ENCODE measurements around the gene EFTUD2. TPM values are rescaled to one million over a fixed set of nuclear protein-coding genes. Genes with fewer than 3 reads are reported as not detected.

EFTUD2 gene
- total and polyA plus RNA-seq, 2 of the 4 experiments (the other 2 are of a cell fraction): 72.5 to 126 TPM

DNA sequence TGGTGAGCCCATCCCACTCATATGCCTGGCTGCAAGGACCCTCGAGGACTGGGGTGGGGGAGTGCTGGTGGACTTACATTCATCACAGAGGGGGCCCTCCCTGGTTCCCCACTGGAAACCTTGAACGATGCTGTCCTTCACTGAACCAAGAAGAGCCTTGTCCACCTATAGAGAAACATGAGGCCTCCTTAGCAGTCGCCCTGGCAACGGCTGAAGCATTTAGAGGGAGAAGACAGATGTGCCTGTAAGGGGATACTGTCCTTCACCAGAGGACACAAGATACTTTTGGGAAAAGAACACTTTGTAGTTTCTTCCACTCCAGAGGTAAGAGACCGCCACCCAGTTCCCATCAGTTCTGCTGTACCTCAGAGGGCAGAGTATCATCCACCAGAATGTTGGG, 45.1 kb downstream of the EFTUD2 start:
- no peak overlapping the region for H3K4ac ChIP-seq (ENCODE audit: low read depth, low read length)
- no peak overlapping the region for H2BK20ac ChIP-seq (ENCODE audit: low read depth, low read length)
- in situ Hi-C loops (cut with MboI; ENCODE audit: low sequenced_read_pairs) (no loop called here), dilution Hi-C loops (cut with HindIII; ENCODE audit: low sequenced_read_pairs, unreplicated experiment) (no loop called here), intact Hi-C loops (cut with micrococcal nuclease) (no loop called here)
- H3K23ac ChIP-seq (ENCODE audit: low read depth, low read length): no peak overlapping the region
- H3K27me3 ChIP-seq (ENCODE audit: control insufficient read depth, insufficient read depth, low read length): no peaks in the 10 kb centered on the region
- no peak overlapping the region for H3K27ac ChIP-seq (ENCODE audit: insufficient read depth, low read length)
- no peak overlapping the region for H3K18ac ChIP-seq (ENCODE audit: low read depth, low read length)
- H3K79me1 ChIP-seq (ENCODE audit: low read depth in 1 of 2, low read length in 2 of 2): peaks cover 0 to 5% of the 10 kb centered on the region in 2 experiments; a peak in 2 of 4 replicates
- H3K4me3 ChIP-seq (ENCODE audit: insufficient read depth, low read depth, low read length): no peak overlapping the region
- H4K91ac ChIP-seq (ENCODE audit: insufficient read depth, low read depth, low read length): no peak overlapping the region
- no peak for ATAC-seq (ENCODE audit: low read depth)
- no peak for TF ChIP-seq CEBPB (IDR thresholded peaks at IDR 0.05; ENCODE audit: low read depth, low read length)
- no peak for TF ChIP-seq NFE2L2 (IDR thresholded peaks at IDR 0.05; ENCODE audit: low read depth, low read length)
- TF ChIP-seq FOS (IDR thresholded peaks at IDR 0.05; ENCODE audit: low read depth, low read length): no peak
- TF ChIP-seq, protein P1, sequence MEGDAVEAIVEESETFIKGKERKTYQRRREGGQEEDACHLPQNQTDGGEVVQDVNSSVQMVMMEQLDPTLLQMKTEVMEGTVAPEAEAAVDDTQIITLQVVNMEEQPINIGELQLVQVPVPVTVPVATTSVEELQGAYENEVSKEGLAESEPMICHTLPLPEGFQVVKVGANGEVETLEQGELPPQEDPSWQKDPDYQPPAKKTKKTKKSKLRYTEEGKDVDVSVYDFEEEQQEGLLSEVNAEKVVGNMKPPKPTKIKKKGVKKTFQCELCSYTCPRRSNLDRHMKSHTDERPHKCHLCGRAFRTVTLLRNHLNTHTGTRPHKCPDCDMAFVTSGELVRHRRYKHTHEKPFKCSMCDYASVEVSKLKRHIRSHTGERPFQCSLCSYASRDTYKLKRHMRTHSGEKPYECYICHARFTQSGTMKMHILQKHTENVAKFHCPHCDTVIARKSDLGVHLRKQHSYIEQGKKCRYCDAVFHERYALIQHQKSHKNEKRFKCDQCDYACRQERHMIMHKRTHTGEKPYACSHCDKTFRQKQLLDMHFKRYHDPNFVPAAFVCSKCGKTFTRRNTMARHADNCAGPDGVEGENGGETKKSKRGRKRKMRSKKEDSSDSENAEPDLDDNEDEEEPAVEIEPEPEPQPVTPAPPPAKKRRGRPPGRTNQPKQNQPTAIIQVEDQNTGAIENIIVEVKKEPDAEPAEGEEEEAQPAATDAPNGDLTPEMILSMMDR (conservative IDR thresholded peaks at IDR 0.05; ENCODE audit: low read depth, low read length): no peak
- no peak for TF ChIP-seq SMC3 (IDR thresholded peaks at IDR 0.05; ENCODE audit: low read depth, low read length)
- no peak for TF ChIP-seq RAD21 (IDR thresholded peaks at IDR 0.05; ENCODE audit: low read length)
- TF ChIP-seq MAFK (IDR thresholded peaks at IDR 0.05; ENCODE audit: low read depth, low read length): no peak
- TF ChIP-seq CHD1 (IDR thresholded peaks at IDR 0.05; ENCODE audit: low read depth, low read length): no peak
- TF ChIP-seq, protein P2, sequence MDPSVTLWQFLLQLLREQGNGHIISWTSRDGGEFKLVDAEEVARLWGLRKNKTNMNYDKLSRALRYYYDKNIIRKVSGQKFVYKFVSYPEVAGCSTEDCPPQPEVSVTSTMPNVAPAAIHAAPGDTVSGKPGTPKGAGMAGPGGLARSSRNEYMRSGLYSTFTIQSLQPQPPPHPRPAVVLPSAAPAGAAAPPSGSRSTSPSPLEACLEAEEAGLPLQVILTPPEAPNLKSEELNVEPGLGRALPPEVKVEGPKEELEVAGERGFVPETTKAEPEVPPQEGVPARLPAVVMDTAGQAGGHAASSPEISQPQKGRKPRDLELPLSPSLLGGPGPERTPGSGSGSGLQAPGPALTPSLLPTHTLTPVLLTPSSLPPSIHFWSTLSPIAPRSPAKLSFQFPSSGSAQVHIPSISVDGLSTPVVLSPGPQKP (IDR thresholded peaks at IDR 0.05; ENCODE audit: borderline replicate concordance, low read depth, low read length): no peak
- TF ChIP-seq, protein P3, sequence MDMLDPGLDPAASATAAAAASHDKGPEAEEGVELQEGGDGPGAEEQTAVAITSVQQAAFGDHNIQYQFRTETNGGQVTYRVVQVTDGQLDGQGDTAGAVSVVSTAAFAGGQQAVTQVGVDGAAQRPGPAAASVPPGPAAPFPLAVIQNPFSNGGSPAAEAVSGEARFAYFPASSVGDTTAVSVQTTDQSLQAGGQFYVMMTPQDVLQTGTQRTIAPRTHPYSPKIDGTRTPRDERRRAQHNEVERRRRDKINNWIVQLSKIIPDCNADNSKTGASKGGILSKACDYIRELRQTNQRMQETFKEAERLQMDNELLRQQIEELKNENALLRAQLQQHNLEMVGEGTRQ (IDR thresholded peaks at IDR 0.05; ENCODE audit: low read depth, low read length): no peak
- no peak for TF ChIP-seq MAZ (IDR thresholded peaks at IDR 0.05; ENCODE audit: borderline replicate concordance, low read depth, low read length)
- no peak for TF ChIP-seq POLR2A (IDR thresholded peaks at IDR 0.05; ENCODE audit: low read depth, low read length)
- no peak for TF ChIP-seq RFX5 (IDR thresholded peaks at IDR 0.05; ENCODE audit: low read depth, low read length)
- no peak for TF ChIP-seq RCOR1 (IDR thresholded peaks at IDR 0.05; ENCODE audit: insufficient replicate concordance, low read length)
- TF ChIP-seq BHLHE40 (IDR thresholded peaks at IDR 0.05; ENCODE audit: low read depth, low read length): no peak
- no peak for TF ChIP-seq MXI1 (IDR thresholded peaks at IDR 0.05; ENCODE audit: borderline replicate concordance, low read depth, low read length)
- H2BK120ac ChIP-seq (ENCODE audit: low read depth, low read length): no peak overlapping the region
- no peak overlapping the region for H3K56ac ChIP-seq (ENCODE audit: extremely low read depth, insufficient read depth, low read length)
- H2AK9ac ChIP-seq (replicated peaks; ENCODE audit: low read depth, low read length, poor library complexity): no peak overlapping the region
- BruUV-seq (replicated peaks): no TSS peak
- H3K4me2 ChIP-seq (ENCODE audit: low read depth, low read length): no peak overlapping the region
- no peaks in the 10 kb centered on the region for H3K9me3 ChIP-seq (ENCODE audit: control insufficient read depth, insufficient read depth, low read length)
- no peak overlapping the region for H2BK5ac ChIP-seq (ENCODE audit: low read depth, low read length, poor library complexity, severe bottlenecking)
- H3K9ac ChIP-seq (ENCODE audit: low read depth, low read length): no peak overlapping the region
- ChIA-PET POLR2A (ENCODE audit: unreplicated experiment) (no interaction called here), CTCF (no interaction called here)
- no peak overlapping the region for H4K5ac ChIP-seq (ENCODE audit: low read depth, low read length)
- H3K36me3 ChIP-seq (ENCODE audit: control insufficient read depth, insufficient read depth, low read length): peaks cover 67% of the 10 kb centered on the region
- no peaks in the 10 kb centered on the region for H4K20me1 ChIP-seq (ENCODE audit: insufficient read depth, low read length)
- H4K8ac ChIP-seq (ENCODE audit: low read depth in 2 of 2, low read length in 2 of 2): no peak overlapping the region
- H3K9me1 ChIP-seq (ENCODE audit: insufficient read depth, low read length): 0 out of 2 replicates have a peak, but pooled peaks cover 2% of the 10 kb centered on the region
- no peaks in the 10 kb centered on the region; the same call in 1 of the 2 replicates for H3K4me1 ChIP-seq (ENCODE audit: control insufficient read depth, insufficient read depth, low read length)
- WGBS, 2 experiments (ENCODE audit: extremely low coverage in 2 of 2, insufficient read length in 1 of 2): no CpG with 5 or more reads among the region's 5 CpGs
- H2AK5ac ChIP-seq (ENCODE audit: low read depth, low read length): no peak overlapping the region
- H2AFZ ChIP-seq (replicated peaks; ENCODE audit: low read length, poor library complexity): no peak overlapping the region
- no peak overlapping the region for H3K14ac ChIP-seq (replicated peaks; ENCODE audit: low read depth, low read length)
- no peak overlapping the region for H2BK15ac ChIP-seq (ENCODE audit: low read depth, low read length)
- no peak for DNase-seq

All from IMR-90 (cell line).